A549 (cell line): ENCODE measurements around the gene AURKB.

Experiments used
- RCOR1 ChIP-seq: fragments of 150-350 bp; IDR thresholded peaks from 2 replicates; pipeline ENCODE4 v1.6.1; 2014; ENCODE audit warnings: antibody characterized with exemption, low read length, low read depth
- TF ChIP-seq, protein P1 (sequence below): fragments of >200 bp; sonication (Bioruptor Twin); formaldehyde crosslinking; IDR thresholded peaks from 3 replicates; pipeline ENCODE4 v1.5.1; 2016

DNA sequence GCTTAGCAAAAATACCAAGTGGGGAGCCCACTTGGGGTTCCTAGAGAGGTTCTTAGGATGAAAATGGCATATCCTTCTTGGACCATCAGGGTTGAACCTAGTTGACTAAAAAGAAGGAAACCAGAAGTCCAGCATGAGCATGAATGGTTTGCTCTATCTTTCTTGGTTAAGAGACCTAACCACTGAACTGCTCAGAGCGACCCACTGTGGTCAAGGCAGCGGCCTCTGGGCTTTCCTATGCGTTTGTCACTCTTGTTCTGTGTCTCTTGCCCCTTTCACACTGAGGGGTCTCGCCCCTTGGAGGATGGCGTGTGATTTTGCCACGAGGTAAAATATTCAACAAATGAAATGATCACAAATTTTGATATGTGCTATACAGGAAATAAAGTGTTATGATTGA, 19.9 kb downstream of the AURKB start:
- TF ChIP-seq, protein P1, sequence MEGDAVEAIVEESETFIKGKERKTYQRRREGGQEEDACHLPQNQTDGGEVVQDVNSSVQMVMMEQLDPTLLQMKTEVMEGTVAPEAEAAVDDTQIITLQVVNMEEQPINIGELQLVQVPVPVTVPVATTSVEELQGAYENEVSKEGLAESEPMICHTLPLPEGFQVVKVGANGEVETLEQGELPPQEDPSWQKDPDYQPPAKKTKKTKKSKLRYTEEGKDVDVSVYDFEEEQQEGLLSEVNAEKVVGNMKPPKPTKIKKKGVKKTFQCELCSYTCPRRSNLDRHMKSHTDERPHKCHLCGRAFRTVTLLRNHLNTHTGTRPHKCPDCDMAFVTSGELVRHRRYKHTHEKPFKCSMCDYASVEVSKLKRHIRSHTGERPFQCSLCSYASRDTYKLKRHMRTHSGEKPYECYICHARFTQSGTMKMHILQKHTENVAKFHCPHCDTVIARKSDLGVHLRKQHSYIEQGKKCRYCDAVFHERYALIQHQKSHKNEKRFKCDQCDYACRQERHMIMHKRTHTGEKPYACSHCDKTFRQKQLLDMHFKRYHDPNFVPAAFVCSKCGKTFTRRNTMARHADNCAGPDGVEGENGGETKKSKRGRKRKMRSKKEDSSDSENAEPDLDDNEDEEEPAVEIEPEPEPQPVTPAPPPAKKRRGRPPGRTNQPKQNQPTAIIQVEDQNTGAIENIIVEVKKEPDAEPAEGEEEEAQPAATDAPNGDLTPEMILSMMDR, result no peak
- TF ChIP-seq RCOR1, result no peak
